Right atrium auricular region (tissue), 2 donors: Measurements from ENCODE around the gene CCP110. TPM values are rescaled to one million over a fixed set of nuclear protein-coding genes. Genes with fewer than 3 reads are reported as not detected.

ENCODE experiments used
- DNase-seq: peaks from one replicate; pipeline ENCODE4 v3.0.0-alpha.2; 2019; ENCODE audit warnings: low spot score
- H3K27ac ChIP-seq, 2 donors: fragments of 200-600 bp; sonication (generic); 1 replicate in 1 of 2; 2 replicates in 1 of 2; pipeline ENCODE4 v1.5.1; 2016 to 2019
- H3K27me3 ChIP-seq, 2 donors: fragments of 200-600 bp; sonication (generic); one replicate each; pipeline versions ENCODE4 v1.5.1 to v1.6.0; 2017 to 2019
- H3K36me3 ChIP-seq: fragments of 200-600 bp; sonication (generic); one replicate; pipeline ENCODE4 v1.5.1; 2016
- H3K4me1 ChIP-seq, 2 donors: fragments of 200-600 bp; sonication (generic); one replicate each; pipeline versions ENCODE4 v1.5.1 to v1.6.0; 2017 to 2019
- H3K4me3 ChIP-seq, 2 donors: fragments of 200-600 bp; sonication (generic); 1 replicate in 1 of 2; 2 replicates in 1 of 2; pipeline ENCODE4 v1.5.1; 2017 to 2019; ENCODE audit warnings: mild to moderate bottlenecking in 1 of 2, moderate library complexity in 1 of 2
- H3K9me3 ChIP-seq, 2 donors: fragments of 200-600 bp; sonication (generic); one replicate each; pipeline ENCODE4 v1.5.1; 2019
- total RNA-seq, 2 donors: library from RNA; depleted of rRNA; stranded (reverse); fragments of >200 nt; gene quantifications; one replicate each; pipeline ENCODE4 v1.1.0, GENCODE V29; 2016
- TF ChIP-seq, protein P1 (sequence below), 2 donors: fragments of 200-600 bp; sonication (generic); IDR thresholded peaks; one replicate each; pipeline ENCODE4 v1.5.1; 2019; ENCODE audit warnings: antibody characterized with exemption in 2 of 2

Gene CCP110
- total RNA-seq, 2 donors from 2014 or later: 6.0 to 6.8 TPM

GRCh38 chr16:19481769-19482168, 42.0 kb upstream of the CCP110 start:
- Histone ChIP-seq H3K4me3 (no peak overlapping the region), H3K36me3 (no peaks in the 10 kb centered on the region), H3K9me3 (no peaks in the 10 kb centered on the region), H3K27me3 (no peaks in the 10 kb centered on the region), H3K27ac (no peak overlapping the region), H3K4me1 (no peaks in the 10 kb centered on the region)
- DNase-seq: no peak
- TF ChIP-seq, protein P1, sequence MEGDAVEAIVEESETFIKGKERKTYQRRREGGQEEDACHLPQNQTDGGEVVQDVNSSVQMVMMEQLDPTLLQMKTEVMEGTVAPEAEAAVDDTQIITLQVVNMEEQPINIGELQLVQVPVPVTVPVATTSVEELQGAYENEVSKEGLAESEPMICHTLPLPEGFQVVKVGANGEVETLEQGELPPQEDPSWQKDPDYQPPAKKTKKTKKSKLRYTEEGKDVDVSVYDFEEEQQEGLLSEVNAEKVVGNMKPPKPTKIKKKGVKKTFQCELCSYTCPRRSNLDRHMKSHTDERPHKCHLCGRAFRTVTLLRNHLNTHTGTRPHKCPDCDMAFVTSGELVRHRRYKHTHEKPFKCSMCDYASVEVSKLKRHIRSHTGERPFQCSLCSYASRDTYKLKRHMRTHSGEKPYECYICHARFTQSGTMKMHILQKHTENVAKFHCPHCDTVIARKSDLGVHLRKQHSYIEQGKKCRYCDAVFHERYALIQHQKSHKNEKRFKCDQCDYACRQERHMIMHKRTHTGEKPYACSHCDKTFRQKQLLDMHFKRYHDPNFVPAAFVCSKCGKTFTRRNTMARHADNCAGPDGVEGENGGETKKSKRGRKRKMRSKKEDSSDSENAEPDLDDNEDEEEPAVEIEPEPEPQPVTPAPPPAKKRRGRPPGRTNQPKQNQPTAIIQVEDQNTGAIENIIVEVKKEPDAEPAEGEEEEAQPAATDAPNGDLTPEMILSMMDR (IDR thresholded peaks at IDR 0.05): no peak

DNA sequence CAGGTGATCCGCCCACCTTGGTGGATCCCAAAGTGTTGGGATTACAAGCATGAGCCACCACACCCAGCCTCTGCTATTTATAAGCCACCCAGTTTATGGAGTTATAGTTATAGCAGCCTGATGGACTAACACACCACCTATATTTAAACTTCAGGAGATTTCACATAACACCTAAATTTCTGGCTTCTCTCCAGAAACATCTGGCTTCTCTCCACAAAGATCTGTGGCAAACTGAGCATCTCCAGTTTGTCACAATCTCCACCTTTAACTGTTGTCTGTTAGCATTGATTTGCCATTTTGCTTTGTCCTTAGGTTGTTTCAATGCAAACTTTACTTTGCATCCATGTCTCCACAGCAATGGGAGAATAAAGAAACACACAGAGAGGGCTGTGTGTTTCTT, 41.5 kb upstream of the CCP110 start:
- DNase-seq: no peak
- H3K27ac ChIP-seq: no peak overlapping the region
- no peaks in the 10 kb centered on the region for H3K4me1 ChIP-seq
- H3K4me3 ChIP-seq: no peak overlapping the region
- TF ChIP-seq, protein P1 (IDR thresholded peaks at IDR 0.05): no peak
- H3K36me3 ChIP-seq: no peaks in the 10 kb centered on the region
- H3K9me3 ChIP-seq: no peaks in the 10 kb centered on the region
- no peaks in the 10 kb centered on the region for H3K27me3 ChIP-seq

GRCh38 chr16:19484096-19484495, 39.6 kb upstream of the CCP110 start:
- TF ChIP-seq, protein P1 (IDR thresholded peaks at IDR 0.05): no peak

GRCh38 chr16:19485611-19486010, 38.1 kb upstream of the CCP110 start:
- DNase-seq: no peak
- H3K4me3 ChIP-seq: no peak overlapping the region
- H3K36me3 ChIP-seq: no peaks in the 10 kb centered on the region
- TF ChIP-seq, protein P1 (IDR thresholded peaks at IDR 0.05): no peak
- H3K9me3 ChIP-seq: no peaks in the 10 kb centered on the region
- H3K4me1 ChIP-seq: no peaks in the 10 kb centered on the region
- no peak overlapping the region for H3K27ac ChIP-seq
- H3K27me3 ChIP-seq: no peaks in the 10 kb centered on the region

More at GRCh38 chr16:19484096-19484495, 39.6 kb upstream of the CCP110 start:
- H3K36me3 ChIP-seq: no peaks in the 10 kb centered on the region
- H3K4me3 ChIP-seq: no peak overlapping the region
- no peaks in the 10 kb centered on the region for H3K4me1 ChIP-seq
- H3K9me3 ChIP-seq: no peaks in the 10 kb centered on the region
- H3K27ac ChIP-seq: no peak overlapping the region
- no peak for DNase-seq
- H3K27me3 ChIP-seq: no peaks in the 10 kb centered on the region

DNA sequence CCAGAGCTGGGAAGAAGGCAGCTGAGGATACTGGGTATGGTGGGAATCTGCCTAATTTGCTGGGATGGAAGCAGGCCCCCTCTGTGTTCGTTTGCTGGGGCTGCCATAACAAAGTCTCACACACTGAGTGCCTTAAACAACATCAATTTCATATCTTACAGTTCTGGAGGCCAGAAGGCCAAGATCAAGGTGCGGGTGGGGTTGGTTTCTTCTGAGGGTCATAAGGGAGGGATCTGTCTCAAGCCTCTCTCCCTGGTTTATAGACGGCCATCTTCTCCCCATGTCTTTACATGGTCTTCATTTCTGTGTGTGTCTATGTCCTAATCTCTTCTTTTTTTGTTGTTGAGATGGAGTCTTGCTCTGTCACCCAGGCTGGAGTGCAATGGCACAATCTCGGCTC, 37.7 kb upstream of the CCP110 start:
- no peak for DNase-seq
- Histone ChIP-seq H3K4me3 (no peak overlapping the region), H3K27me3 (no peaks in the 10 kb centered on the region), H3K36me3 (no peaks in the 10 kb centered on the region), H3K4me1 (no peaks in the 10 kb centered on the region), H3K27ac (no peak overlapping the region), H3K9me3 (no peaks in the 10 kb centered on the region)
- TF ChIP-seq, protein P1 (IDR thresholded peaks at IDR 0.05): no peak

DNA sequence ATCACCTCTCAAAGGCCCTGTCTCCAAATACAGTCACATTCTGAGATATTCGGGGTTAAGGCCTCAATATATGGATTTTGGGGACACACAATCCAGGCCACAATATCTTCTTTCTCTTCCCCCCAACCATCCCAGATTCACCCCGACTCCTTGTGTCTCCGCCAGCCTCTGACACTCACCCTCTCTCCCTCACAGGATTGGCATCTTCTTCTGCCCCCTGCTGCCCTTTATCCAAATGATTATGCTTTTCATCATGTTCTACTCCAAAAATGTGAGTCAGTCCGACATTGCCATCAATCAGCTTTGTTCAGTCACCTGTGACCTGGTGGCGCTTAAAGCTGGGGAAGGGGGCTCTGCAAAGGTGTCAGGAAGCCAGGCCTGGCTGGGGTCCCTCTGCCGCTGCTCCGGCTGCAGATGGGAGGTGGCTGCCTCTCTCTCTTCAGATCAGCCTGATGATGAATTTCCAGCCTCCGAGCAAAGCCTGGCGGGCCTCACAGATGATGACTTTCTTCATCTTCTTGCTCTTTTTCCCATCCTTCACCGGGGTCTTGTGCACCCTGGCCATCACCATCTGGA, 36.9 kb upstream of the CCP110 start:
- no peak for DNase-seq
- Histone ChIP-seq H3K27me3 (no peaks in the 10 kb centered on the region), H3K4me3 (no peak overlapping the region), H3K9me3 (no peaks in the 10 kb centered on the region), H3K4me1 (no peaks in the 10 kb centered on the region), H3K36me3 (no peaks in the 10 kb centered on the region), H3K27ac (no peak overlapping the region)
- TF ChIP-seq, protein P1 (IDR thresholded peaks at IDR 0.05): no peak
